ENCODE data around the gene EMP2. TPM values are rescaled to one million over a fixed set of nuclear protein-coding genes. Genes with fewer than 3 reads are reported as not detected.
A peak's percentile ranks its signal among the peaks of the same experiment; 100 is the strongest.
"Not testable (repeated sequence)": the region's sequence is repeated elsewhere in the genome, so short reads cannot be mapped to it uniquely, and the experiment has no call there.

The EMP2 gene, protein sequence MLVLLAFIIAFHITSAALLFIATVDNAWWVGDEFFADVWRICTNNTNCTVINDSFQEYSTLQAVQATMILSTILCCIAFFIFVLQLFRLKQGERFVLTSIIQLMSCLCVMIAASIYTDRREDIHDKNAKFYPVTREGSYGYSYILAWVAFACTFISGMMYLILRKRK
- polyA plus RNA-seq (ENCODE audit: insufficient read length), result 21.2 TPM
- long read RNA-seq, donor 1, full-length matches to known transcripts, result 18 of 18 reads
- long read RNA-seq, donor 1, partial matches to known transcripts, result 0 of 18 reads
- long read RNA-seq, donor 1, other reads (novel, unspliced or antisense), result 0 of 18 reads
- long read RNA-seq, donor 2, full-length matches to known transcripts, result 3 of 17 reads
- long read RNA-seq, donor 2, partial matches to known transcripts, result 14 of 17 reads
- long read RNA-seq, donor 2, other reads (novel, unspliced or antisense), result 0 of 17 reads
- long read RNA-seq, donor 3, full-length matches to known transcripts, result 17 of 17 reads
- long read RNA-seq, donor 3, partial matches to known transcripts, result 0 of 17 reads
- long read RNA-seq, donor 3, other reads (novel, unspliced or antisense), result 0 of 17 reads
- long read RNA-seq, donor 4, full-length matches to known transcripts, result 1 of 1 reads
- long read RNA-seq, donor 4, partial matches to known transcripts, result 0 of 1 reads
- long read RNA-seq, donor 4, other reads (novel, unspliced or antisense), result 0 of 1 reads
- long read RNA-seq, donor 5, full-length matches to known transcripts, result 9 of 19 reads
- long read RNA-seq, donor 5, partial matches to known transcripts, result 10 of 19 reads
- long read RNA-seq, donor 5, other reads (novel, unspliced or antisense), result 0 of 19 reads
- long read RNA-seq, donor 6, full-length matches to known transcripts, result 14 of 14 reads
- long read RNA-seq, donor 6, partial matches to known transcripts, result 0 of 14 reads
- long read RNA-seq, donor 6, other reads (novel, unspliced or antisense), result 0 of 14 reads
- long read RNA-seq, donor 7, full-length matches to known transcripts, result 19 of 19 reads
- long read RNA-seq, donor 7, partial matches to known transcripts, result 0 of 19 reads
- long read RNA-seq, donor 7, other reads (novel, unspliced or antisense), result 0 of 19 reads
- long read RNA-seq, donor 8, full-length matches to known transcripts, result 3 of 3 reads
- long read RNA-seq, donor 8, partial matches to known transcripts, result 0 of 3 reads
- long read RNA-seq, donor 8, other reads (novel, unspliced or antisense), result 0 of 3 reads

DNA sequence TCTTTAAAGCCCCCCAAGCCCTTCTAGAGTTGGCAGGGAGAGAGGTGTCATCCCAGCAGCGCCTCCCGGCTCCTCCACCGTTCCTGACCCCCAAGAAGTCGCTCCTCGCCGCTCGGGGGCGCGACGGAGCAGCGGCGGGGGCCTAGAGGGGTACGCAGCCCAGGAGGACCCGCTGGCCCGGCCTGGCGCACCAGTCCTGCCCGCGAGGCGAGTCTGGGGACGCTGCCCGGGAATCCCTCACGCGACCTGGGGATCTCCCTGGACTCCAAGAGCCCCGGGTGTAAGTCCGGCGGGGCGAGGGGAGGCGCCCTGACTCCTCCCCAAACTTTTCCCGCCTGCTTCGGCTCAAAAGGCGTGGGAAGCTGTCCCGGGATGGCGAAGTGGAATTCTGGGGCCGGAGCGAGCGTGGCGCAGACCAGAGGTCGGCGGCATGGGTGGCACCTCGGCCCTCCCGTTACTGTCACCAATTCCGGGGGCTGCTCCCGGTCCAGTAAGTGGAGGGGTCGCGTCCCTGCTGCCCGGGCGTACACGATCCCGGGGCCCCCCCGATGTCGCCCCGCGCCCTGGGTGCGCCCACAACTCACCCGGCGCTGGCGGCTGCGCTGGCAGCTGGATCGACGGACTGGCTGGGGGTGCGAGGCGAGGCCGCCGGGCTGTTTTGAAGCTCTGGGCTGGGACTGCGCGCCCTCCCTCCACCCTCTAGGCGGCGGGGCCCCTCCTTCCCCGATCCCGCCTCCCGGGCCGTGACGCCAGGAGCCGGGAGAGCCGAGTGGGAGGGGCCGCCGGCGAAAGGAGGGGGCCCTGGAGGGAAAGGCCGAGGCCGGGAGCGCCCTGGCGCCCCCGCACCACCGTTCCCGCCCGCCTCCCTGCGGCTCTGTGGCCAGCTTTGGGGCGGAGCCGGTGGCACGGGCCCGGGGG is at the start of gene EMP2:
TSS of gene EMP2 (minus strand) at position 634 of the 918 bp plus-strand sequence. CDS start 32,981 bp downstream, outside the sequence.
- DNase-seq, result peak; percentile 78

DNA sequence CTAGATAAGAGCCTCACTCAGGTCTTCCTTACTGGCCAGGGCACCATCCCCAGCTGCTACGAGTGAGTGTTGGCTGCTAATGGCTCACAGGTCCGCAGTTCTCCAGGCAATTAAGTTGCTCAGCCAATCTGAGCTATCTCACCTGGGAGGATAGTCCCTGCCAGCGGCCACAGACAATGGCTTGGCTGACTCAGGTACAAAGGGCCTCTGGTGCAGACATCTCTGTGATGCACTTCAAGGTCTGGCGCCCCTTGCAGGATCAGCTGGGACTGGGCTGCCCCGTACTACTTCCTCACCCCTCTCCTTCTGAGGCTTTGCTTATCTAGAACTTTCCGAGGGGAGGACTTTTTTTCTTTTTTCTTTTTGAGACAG is 49.2 kb upstream of the EMP2 start:
- no peak for DNase-seq

DNA sequence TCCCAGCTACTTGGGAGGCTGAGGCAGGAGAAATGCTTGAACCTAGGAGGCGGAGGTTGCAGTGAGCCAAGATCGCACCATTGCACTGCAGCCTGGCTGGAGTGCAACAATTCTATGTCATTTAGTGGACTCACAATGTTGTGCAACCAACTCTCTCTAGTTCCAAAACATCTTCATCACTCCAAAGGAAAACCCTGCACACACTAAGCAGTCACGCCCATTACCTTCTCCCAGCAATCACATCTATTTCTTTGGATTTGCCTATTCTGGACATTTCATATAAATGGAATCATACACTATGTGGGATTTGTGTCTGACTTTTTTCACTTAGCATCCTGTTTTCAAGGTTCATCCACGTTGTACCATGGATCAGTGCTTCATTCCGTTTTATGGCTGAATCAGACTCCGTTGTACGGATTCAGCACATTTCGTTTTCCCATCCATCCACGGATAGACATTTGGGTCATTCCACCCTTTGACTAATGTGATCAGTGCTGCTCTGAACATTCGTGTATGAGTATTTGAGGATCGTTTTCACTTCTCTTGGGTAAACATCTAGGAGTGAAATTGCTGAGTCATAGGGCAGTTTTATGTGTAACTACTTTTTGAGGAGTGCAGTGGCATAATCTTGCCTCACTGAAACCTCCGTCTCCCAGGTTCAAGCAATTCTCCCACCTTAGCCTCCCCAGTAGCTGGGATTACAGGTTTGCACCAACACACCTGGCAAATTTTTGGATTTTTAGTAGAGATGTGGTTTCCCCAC is 45.4 kb upstream of the EMP2 start:
- no peak for DNase-seq

DNA sequence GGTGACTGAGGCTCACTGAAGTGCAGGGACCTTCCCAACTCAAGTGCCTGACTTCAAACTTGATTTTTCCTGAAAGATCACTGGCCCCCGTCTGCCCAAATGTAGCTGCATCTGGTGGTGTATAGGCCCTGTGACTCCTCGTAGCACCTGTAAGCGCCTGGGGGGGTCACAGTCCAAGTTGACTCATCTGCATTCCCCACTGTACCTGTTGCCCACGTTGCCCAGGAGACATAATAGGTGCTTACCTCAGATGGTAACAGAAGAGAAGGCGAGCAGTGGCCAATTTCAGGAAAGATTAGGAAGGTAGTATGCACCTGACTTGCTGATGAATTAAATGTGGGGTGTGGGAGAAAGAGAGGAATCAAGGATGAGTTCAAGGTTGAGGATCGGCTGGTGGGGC is 44.1 kb upstream of the EMP2 start:
- DNase-seq, result no peak

DNA sequence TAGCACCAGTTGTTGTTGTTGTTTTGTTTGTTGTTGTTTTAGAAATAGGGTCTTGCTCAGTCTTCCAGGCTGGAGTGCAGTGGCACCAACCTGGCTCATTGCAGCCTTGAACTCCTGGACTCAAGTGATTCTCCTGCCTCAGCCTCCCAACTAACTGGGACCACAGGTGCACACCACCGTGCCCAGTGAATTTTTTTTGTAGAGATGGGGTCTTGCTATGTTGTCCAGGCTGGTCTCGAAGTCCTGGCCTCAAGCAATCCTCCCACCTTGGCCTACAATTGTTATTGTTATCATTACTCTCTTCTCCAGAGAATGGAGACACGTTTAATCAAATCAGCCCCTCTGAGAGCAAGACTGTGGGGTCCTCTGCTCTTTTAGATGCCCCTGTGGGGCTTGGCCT is 42.7 kb upstream of the EMP2 start:
- no peak for DNase-seq

DNA sequence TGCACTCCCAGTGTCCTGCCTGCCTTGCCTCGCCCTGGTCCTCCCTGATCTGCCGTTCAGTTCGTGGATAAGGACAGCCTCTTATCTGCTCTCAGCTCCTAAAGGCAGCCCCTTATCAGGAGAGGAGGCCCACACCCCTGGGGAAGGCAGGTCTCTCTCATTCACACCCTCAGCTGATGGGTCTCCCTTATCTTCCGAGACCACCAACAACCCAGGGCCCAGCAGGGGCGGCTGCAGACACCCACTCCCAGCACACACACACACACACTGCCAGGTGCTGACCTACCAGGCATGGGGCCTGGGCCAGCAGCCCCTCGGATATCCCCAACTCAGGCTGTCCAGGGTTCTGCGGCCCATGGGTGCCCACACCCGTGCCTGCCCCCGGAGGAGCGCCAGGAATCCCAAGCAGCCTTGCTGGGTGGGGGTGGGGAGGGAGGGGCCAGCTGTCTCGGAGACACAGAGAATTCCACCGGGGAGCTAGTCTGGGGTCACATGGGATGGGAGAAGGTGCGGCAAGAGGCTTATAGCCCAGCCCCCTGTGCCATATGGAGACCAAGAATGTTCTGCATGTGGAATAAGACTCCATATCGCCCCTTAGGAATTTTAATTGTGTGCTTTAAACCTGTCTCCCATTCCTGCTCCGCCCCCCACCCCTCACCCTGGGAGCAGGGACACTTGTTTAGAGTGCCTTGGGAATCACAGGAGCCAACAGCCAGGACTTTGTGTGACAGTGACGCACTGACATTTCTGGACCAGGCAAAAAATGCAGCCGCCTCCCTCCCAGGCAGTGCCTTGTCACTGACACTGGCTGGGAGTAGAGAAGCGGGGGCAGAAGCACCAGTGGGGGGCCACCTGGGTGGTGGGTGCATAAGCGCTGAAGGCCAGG is 41.9 kb upstream of the EMP2 start:
- no peak for DNase-seq

DNA sequence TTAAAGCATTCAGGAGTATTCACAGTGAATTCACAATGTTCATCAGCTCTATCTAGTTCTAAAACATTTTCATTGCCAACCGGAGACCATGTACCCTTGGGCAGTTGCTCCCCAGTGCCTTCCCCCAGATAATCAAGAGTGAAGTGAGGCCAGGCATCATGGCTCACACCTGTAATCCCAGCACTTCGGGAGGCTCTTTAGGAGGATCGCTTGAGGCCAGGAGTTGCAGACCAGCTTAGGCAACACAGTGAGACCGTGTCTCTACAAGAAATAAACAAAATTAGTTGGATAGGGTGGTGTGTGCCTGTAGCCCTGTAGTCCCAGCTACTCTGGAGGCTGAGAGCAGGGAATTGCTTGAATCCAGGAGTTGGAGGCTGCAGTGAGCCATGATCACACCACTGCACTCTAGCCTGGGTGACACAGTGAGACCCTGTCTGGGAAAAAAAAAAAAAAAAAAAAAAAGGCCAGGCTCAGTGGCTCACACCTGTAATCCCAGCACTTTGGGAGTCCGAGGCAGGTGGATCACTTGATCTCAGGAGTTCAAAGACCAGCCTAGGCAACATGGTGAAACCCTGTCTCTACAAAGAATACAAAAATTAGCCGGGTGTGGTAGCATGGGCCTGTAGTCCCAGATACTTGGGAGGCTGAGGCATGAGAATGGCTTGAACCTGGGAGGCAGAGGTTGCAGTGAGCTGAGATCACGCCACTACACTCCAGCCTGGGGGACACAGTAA is 41.0 kb upstream of the EMP2 start:
- not testable (repeated sequence) for DNase-seq

DNA sequence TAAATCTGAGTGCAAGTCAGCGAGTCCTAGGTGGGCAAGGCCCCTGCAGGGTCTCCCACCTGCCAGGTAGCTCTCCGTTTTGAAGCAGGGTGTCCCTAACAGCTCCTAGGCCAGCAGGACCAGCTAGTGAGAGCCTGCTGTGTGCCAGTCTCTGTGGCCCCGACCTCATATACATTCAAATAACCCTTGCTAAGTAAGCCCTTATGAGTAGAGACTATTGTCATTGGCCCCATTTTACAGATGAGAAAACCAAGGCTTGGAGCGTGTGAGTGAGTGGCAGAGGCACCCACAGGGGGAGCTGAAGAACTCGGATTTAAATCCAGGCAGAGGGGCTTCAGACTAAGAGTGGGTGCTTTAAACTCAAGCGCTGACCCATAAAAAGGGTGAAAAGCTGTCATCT is 39.7 kb upstream of the EMP2 start:
- no peak for DNase-seq

DNA sequence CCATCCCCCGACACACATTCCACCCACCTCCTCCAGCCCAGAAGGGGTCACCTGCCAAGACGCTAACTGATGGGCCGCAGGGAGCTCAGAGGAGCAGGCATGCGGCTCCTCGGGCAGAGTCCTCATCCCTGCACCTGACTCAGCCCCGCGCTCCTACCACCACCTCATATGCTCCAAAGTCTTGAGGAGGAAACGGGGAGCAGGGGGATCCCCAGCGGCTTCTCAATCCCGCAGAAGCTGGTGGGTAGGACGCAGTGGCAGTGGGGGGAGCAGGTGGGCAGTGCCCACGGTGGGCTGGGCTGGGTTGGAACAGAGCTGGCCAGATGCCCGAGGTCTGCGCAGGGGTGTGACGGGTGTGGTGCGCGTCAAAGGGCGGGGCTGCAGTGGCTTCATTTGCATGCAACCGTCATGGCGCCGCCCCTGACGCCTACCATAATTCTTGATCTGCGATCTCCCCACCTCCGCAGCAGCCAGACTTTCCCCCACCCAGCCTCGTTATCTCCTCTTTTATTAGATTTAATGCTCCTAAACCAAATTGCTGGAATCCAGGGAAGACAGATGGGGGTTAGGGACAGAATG is 39.0 kb upstream of the EMP2 start:
- DNase-seq, result no peak

DNA sequence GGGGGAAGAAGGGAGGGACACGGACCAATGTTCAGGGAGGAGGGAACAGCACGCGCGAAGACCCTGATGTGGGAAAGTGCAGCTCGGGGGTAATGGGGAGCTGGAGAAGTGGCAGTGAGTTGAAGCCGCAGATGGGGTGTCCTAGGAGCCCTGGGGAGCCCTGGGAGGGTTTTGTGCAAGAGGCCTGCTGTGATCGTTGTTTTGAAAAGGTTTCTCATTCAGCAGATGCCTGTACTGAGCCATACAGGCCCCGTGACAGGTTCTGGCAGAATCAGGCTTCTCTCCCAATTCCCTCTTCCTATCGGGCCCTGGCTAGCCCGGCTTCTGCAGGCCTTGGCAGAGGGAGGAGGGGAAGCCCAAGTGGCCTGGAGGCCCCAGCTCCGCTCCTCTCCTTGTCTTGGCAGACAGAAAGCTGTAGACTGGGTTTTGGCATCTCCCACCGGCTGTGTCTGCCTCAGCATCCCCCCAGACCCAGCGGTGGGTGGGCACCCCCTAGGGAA is 38.4 kb upstream of the EMP2 start:
- no peak for DNase-seq

DNA sequence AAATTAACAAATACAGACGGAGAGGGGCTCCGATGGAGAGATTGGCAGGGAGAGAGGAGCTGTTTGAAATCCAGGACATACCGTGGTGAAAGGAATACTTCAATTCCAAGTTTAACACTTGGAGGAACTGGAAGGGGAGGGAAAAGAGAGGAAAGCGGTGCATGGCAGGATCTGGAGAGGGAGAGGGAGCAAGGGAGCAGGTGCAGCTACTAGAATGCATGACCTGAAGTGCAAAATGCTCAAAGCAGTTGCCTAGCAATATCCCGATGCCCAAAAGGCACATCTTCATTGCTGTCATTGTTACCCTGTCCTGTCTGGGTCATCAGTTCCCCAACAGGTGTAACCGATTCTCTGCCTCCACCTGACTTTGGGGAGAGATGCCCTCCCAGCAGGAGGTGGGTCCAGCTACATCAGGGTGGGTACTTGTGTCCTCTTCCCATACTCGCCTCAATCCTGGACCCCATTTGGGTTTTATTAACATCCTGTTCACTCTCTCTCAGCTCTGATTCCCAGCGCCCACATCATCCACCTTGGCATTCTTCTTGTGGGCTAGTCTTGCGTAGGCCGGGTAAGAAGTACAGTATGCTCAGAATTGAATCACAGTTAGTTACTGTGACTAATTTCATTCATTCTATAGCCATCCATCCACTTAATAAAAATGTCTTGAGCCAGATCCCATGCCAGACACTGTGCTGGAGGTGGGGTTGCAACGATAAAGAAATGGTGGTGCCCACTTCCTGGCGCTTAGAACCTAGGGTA is 37.4 kb upstream of the EMP2 start:
- DNase-seq, result no peak

DNA sequence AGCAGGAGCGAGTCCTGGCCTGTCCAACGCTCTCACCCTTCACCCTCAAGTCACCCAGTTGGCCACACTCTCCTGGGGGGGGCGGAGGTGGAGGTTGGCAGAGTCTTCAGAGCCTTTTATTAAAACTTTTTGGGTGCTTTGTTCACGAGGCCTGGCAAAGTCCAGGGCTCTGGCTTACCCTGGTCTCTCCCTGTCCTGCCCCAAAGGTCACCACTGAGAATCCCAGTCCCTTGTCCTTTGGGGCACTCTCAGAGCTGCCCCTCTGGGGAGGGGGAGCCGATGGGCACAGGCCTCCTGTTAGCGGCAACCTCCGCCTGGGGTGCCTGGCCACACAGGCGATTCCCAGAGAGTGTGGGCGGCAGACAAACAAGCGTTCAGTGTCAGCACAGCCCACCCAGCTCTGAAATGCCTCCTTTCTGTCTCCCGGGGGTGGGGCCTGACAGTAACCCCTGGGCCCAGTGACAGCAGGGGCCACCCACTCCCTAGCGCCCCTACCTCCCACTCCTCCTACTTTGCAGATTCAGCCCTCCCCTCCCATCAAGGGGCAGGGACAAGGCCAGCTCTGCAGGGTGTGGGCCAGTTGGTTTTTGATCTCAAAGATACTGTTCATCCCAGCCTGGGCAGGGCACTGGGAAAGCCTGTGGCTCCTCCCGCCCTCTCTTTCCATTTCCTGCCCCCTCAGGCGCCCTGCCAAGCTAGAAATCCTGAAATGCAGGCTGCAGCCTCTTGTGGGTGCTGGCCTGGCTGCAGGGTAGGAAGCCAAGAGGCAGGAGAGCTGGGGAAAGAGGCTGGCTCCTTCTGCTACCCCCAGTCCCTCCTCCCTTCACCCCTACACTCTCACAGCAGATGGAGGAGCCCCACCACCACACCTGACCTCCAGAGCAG is 36.6 kb upstream of the EMP2 start:
- no peak for DNase-seq

DNA sequence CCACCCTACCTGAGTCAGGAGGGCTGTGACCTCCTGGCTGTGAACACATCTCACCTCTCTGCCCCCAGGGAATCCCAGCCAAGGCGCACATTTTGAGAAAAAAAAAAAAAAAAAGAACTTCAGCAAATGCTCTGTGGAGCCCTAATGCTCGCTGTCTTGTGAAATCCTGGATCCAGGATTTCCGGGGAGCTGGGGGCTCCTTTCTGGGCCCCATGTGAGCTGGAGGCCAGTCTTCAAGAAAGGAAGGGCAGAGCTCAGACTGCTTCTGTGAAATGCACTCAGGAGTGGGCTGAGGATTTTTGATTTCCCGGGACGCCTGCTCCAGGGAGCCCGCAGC is 36.0 kb upstream of the EMP2 start:
- DNase-seq, result no peak

DNA sequence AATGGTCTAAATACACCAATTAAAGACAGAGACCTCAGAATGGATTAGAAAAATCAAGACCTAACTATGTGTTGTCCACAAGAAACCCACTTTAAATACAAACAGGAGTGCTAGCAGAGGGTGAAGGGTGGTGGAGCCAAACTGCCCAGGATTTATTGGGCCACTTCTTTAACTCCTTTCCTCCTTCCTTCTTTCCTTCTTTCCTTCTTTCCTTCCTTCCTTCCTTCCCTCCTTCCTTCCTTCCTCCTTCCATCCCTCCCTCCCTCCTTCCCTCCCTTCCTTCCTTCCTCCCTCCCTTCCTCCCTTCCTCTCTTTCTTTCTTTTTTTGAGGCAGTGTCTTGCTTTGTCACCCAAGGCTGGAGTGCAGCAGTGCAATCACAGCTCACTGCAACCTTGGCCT is 34.3 kb upstream of the EMP2 start:
- DNase-seq, result no peak

DNA sequence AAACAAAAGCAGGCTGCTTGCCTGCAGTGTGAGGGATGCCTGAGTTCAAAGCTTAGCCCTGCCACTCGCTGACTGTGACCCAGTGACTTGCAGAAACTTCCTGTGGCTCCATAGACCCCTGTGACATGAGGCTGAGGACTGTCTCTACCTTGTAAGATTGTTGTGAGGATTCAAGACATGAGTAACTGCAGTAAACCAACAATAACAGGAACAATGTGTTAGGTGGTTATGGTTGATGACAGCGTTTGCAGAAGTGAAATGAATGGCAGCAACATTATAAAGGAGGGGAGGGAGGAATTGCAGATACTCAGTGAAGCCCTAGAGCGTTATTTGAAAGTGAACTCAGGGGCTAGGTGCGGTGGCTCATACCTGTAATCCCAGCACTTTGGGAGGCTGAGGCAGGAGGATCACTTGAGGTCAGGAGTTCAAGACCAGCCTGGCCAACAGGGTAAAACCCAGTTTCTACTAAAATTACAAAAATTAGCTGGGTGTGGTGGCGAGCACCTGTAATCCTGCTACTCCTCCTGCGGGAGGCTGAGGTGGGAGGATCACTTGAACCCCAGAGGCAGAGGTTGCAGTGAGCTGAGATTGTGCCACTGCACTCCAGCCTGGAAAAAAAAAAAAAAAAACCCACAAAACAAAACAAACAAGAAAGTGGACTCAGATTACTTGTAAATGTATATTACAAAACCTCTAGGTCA is 33.5 kb upstream of the EMP2 start:
- no peak for DNase-seq

DNA sequence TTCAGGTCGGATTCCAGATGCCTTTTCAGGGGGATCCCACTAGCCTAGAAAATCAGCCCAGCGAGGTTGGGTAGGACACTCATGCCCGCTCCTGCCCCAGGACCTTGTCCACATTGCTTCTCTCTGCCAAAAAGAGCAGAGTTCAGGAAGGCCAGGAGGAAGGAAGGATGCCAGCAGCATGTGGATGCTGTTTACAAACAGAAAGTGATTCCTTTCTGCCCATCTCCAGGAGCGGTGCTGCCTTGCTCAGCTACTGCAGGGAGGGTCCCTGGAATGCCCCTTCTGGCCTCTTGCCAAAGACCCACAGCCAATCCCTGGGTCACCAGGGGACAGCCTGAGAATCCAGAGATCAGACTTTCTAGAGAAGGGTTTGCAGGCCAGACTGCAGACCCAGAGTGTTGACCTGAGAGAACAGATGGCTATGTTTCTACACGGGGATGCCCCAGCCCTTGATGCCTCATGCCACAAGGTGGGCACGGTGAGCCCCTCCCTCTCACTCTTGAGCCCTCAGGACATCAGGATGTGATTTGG is 32.3 kb upstream of the EMP2 start:
- DNase-seq, result no peak

Measured in left kidney (tissue), 8 donors.